SK-N-SH (cell line): Measurements from ENCODE around the gene SIT1. TPM values are rescaled to one million over a fixed set of nuclear protein-coding genes. Genes with fewer than 3 reads are reported as not detected.

Source experiments
- CTCF ChIA-PET: fragments of 300-600, 350-600 bp; formaldehyde crosslinking; extraction: SDS; loops from one replicate; lab custom pipeline; 2021; lab: Yijun Ruan, JAX
- POLR2A ChIA-PET: fragments of 350-600 bp; sonication (Branson Sonifier 250); formaldehyde crosslinking; extraction: SDS; loops from one replicate; lab custom pipeline; 2020; ENCODE audit warnings: antibody characterized with exemption, inconsistent platforms; lab: Yijun Ruan, JAX
- DNase-seq: peaks from one replicate; pipeline ENCODE4 v3.0.0; 2012
- H2AFZ ChIP-seq: fragments of 200-600 bp; sonication (generic); 2 replicates; pipeline ENCODE4 v1.8.1; 2016; ENCODE audit warnings: antibody characterized with exemption, mild to moderate bottlenecking, low read depth
- H3F3A ChIP-seq: fragments of 200-600 bp; sonication (generic); replicated peaks from 2 replicates; pipeline ENCODE3; 2016; ENCODE audit warnings: antibody characterized with exemption, mild to moderate bottlenecking; ENCODE audit not compliant: insufficient read depth
- H3K27ac ChIP-seq, 2 experiments: fragments of 200-500 bp in 1 of 2; fragments of 200-600 bp in 1 of 2; sonication (Bioruptor generic) in 1 of 2; sonication (generic), shearing (Covaris generic) in 1 of 2; 2 replicates each; pipeline versions ENCODE4 v1.5.1 to v1.6.1; 2014 to 2016; ENCODE audit warnings: low read depth in 2 of 2, inconsistent platforms in 1 of 2, low read length in 1 of 2, mild to moderate bottlenecking in 1 of 2, mixed read lengths in 1 of 2
- H3K27me3 ChIP-seq: fragments of 200-600 bp; sonication (generic), shearing (Covaris generic); 2 replicates; pipeline ENCODE4 v1.6.1; 2016; ENCODE audit warnings: mixed run types; ENCODE audit not compliant: insufficient read depth
- H3K36me3 ChIP-seq, 2 experiments: fragments of 200-500 bp in 1 of 2; fragments of 200-600 bp in 1 of 2; sonication (Bioruptor generic) in 1 of 2; sonication (generic) in 1 of 2; replicated peaks in 1 of 2; 2 replicates each; pipeline versions ENCODE3 to v1.5.1; 2014 to 2016; ENCODE audit warnings: low read length in 1 of 2, mild to moderate bottlenecking in 1 of 2; ENCODE audit not compliant: insufficient read depth in 2 of 2, control insufficient read depth in 1 of 2
- H3K4me1 ChIP-seq, 2 experiments: fragments of 200-500 bp in 1 of 2; fragments of 200-600 bp in 1 of 2; sonication (Bioruptor generic) in 1 of 2; sonication (generic), shearing (Covaris generic) in 1 of 2; 2 replicates each; pipeline versions ENCODE4 v1.5.1 to v1.6.1; 2014 to 2016; ENCODE audit warnings: low read depth in 1 of 2, low read length in 1 of 2, mixed run types in 1 of 2; ENCODE audit not compliant: insufficient read depth in 2 of 2, control insufficient read depth in 1 of 2
- H3K4me2 ChIP-seq: fragments of 200-600 bp; sonication (generic), shearing (Covaris generic); 2 replicates; pipeline ENCODE4 v1.6.1; 2017; ENCODE audit warnings: mixed run types
- H3K4me3 ChIP-seq, 2 experiments: fragments of 200-500 bp in 1 of 2; fragments of 200-600 bp in 1 of 2; sonication (Bioruptor generic) in 1 of 2; sonication (generic), shearing (Covaris generic) in 1 of 2; 2 replicates each; pipeline versions ENCODE4 v1.5.1 to v1.8.1; 2014 to 2016; ENCODE audit warnings: low read depth in 2 of 2, inconsistent platforms in 1 of 2, low read length in 1 of 2, mild to moderate bottlenecking in 1 of 2, mixed read lengths in 1 of 2, moderate library complexity in 1 of 2
- H3K79me2 ChIP-seq: fragments of 200-600 bp; sonication (generic); 2 replicates; pipeline ENCODE4 v1.8.1; 2017; ENCODE audit warnings: mild to moderate bottlenecking; ENCODE audit not compliant: insufficient read depth
- H3K9ac ChIP-seq: fragments of 200-600 bp; sonication (generic); 2 replicates; pipeline ENCODE4 v1.6.1; 2017; ENCODE audit warnings: mixed run types
- H3K9me2 ChIP-seq: fragments of 200-600 bp; sonication (generic); 2 replicates; pipeline ENCODE4 v1.6.1; 2017; ENCODE audit warnings: mixed run types
- H3K9me3 ChIP-seq: fragments of 200-600 bp; sonication (generic); 2 replicates; pipeline ENCODE4 v1.6.1; 2017; ENCODE audit warnings: mixed run types, mild to moderate bottlenecking, moderate library complexity
- H4K20me1 ChIP-seq: fragments of 200-600 bp; sonication (generic); 2 replicates; pipeline ENCODE4 v1.6.1; 2017; ENCODE audit warnings: mild to moderate bottlenecking, mixed run types; ENCODE audit not compliant: insufficient read depth
- CHD2 ChIP-seq: fragments of 150-350 bp; IDR thresholded peaks from 2 replicates; pipeline ENCODE4 v1.6.1; 2018; ENCODE audit warnings: low read length; ENCODE audit not compliant: partially characterized antibody
- CTCF ChIP-seq: fragments of 200-600 bp; sonication (generic); IDR thresholded peaks from 2 replicates; pipeline ENCODE4 v1.6.1; 2017; ENCODE audit warnings: antibody characterized with exemption, mild to moderate bottlenecking, moderate library complexity
- EZH2phosphoT487 ChIP-seq: fragments of 200-600 bp; sonication (generic); IDR thresholded peaks from 2 replicates; pipeline ENCODE4 v1.6.1; 2017; ENCODE audit warnings: low read depth, mixed run types, mild to moderate bottlenecking, antibody characterized with exemption, moderate library complexity, borderline replicate concordance
- FOXJ3 ChIP-seq: sonication (generic); formaldehyde crosslinking; IDR thresholded peaks from 2 replicates; pipeline ENCODE4 v1.5.1; 2020; ENCODE audit warnings: mild to moderate bottlenecking, missing genetic modification reagents
- GATA2 ChIP-seq: sonication (generic); formaldehyde crosslinking; IDR thresholded peaks from 2 replicates; pipeline ENCODE4 v1.5.0; 2020; ENCODE audit warnings: mild to moderate bottlenecking, missing genetic modification reagents
- PBX3 ChIP-seq: IDR thresholded peaks from 2 replicates; pipeline ENCODE4; 2012
- RCOR1 ChIP-seq: fragments of 150-350 bp; IDR thresholded peaks from 2 replicates; pipeline ENCODE4 v1.6.1; 2017; ENCODE audit warnings: antibody characterized with exemption, low read length
- TEAD4 ChIP-seq: IDR thresholded peaks from 2 replicates; pipeline ENCODE4 v1.4.0; 2012; ENCODE audit warnings: mild to moderate bottlenecking, borderline replicate concordance; ENCODE audit not compliant: insufficient read depth
- USF2 ChIP-seq: fragments of 150-350 bp; IDR thresholded peaks from 2 replicates; pipeline ENCODE4 v1.6.1; 2017; ENCODE audit warnings: antibody characterized with exemption, low read length, low read depth, borderline replicate concordance
- ZBTB33 ChIP-seq: IDR thresholded peaks from 2 replicates; pipeline ENCODE4 v1.4.0; 2012; ENCODE audit warnings: low read depth, borderline replicate concordance
- WGBS: methylation state at CpG from one replicate; pipeline ENCODE4 v1.1.6; 2017; ENCODE audit warnings: low lambda C conversion rate; 5-methylcytosine and 5-hydroxymethylcytosine counted together
- polyA plus RNA-seq, 3 experiments: library from polyadenylated mRNA; depleted of rRNA; stranded (reverse); fragments of >200 nt; gene quantifications; 2 replicates each; pipeline ENCODE4 v1.2.3, GENCODE V29; 2012

SIT1 gene
- polyA plus RNA-seq, 1 of the 3 experiments (the other 2 are of a cell fraction), result not detected

- Histone ChIP-seq H3F3A (peaks cover 23% of the 10 kb centered on the region), H4K20me1 (no peaks in the 10 kb centered on the region), H3K4me2 (no peak overlapping the region)
- 95% methylated on average over 5 of the region's 5 CpGs for WGBS
- TF ChIP-seq USF2 (no peak), RCOR1 (no peak), ZBTB33 (no peak), CHD2 (no peak), GATA2 (CRISPR knock-in tag) (no peak), CTCF (no peak), PBX3 (no peak), TEAD4 (no peak), EZH2phosphoT487 (no peak), FOXJ3 (CRISPR knock-in tag) (no peak)
- TF ChIP-seq, all 33 proteins: peak for 0
- ChIA-PET POLR2A (no interaction called here), CTCF (interaction anchor here (1.2 to 3.4 kb wide), 3 partner anchors 9 to 34 kb away, joined by 3 to 30 read pairs (median 6); partner anchors contain the start of genes CCDC107 and RMRP)
- Histone ChIP-seq H3K4me1 (peaks cover 0 to 12% of the 10 kb centered on the region in 2 experiments; a peak in 1 of 4 replicates), H3K9me2 (no peaks in the 10 kb centered on the region), H3K9me3 (no peaks in the 10 kb centered on the region), H3K4me3 (no peak overlapping the region), H3K27me3 (no peaks in the 10 kb centered on the region), H2AFZ (no peak overlapping the region), H3K79me2 (peaks cover 14% of the 10 kb centered on the region; the same call in 1 of the 2 replicates), H3K9ac (no peak overlapping the region), H3K27ac (no peak overlapping the region), H3K36me3 (peaks cover 0 to 5% of the 10 kb centered on the region in 2 experiments)
- no peak for DNase-seq
Measured at GRCh38 chr9:35666549-35666948, 15.8 kb upstream of the SIT1 start.
